Mucosa of descending colon (tissue), 3 donors: Measurements from ENCODE around the gene RABEP2. TPM values are rescaled to one million over a fixed set of nuclear protein-coding genes. Genes with fewer than 3 reads are reported as not detected.

ENCODE experiments used
- ATAC-seq: fragments of 200-7000 bp; cut with Tn5 transposase; one replicate; pipeline ENCODE4 v1.9.1; 2020; ENCODE audit warnings: mild to moderate bottlenecking, moderate library complexity
- DNase-seq, 3 donors: peaks; one replicate each; pipeline ENCODE4 v3.0.0-alpha.2; 2020
- H3K36me3 ChIP-seq: fragments of 200-600 bp; one replicate; pipeline ENCODE4 v1.8.0; 2021; ENCODE audit warnings: low read depth, mild to moderate bottlenecking
- H3K4me1 ChIP-seq: fragments of 200-600 bp; one replicate; pipeline ENCODE4 v1.8.0; 2021; ENCODE audit warnings: low read depth, mild to moderate bottlenecking
- H3K4me3 ChIP-seq: fragments of 200-600 bp; one replicate; pipeline ENCODE4 v1.8.0; 2021; ENCODE audit warnings: mild to moderate bottlenecking
- H3K9me3 ChIP-seq: fragments of 200-600 bp; one replicate; pipeline ENCODE4 v1.8.0; 2021; ENCODE audit warnings: mild to moderate bottlenecking
- intact Hi-C, 2 donors: fragments of 100-400 bp; cut with DNase I in 1 of 2; cut with micrococcal nuclease in 1 of 2; formaldehyde crosslinking; loops; one replicate each; pipeline versions ENCODE4 v1.11.0 to v1.11.1; 2022; cut with DNase I, micrococcal nuclease
- total RNA-seq, 3 donors: library from RNA; stranded (reverse); fragmentation: NEBNext Ultra II Directional in 2 of 3; extraction: Animal tissue kit (Norgen Biotek cat#: 25700) in 2 of 3; gene quantifications; one replicate each; pipeline versions ENCODE4 v1.2.1 to v1.2.4, GENCODE V29; 2021 to 2023
- TF ChIP-seq, protein P1 (sequence below): fragments of 200-600 bp; IDR thresholded peaks from one replicate; pipeline ENCODE4 v1.8.0; 2022; ENCODE audit warnings: antibody characterized with exemption, mild to moderate bottlenecking
- donor health status: DM: no; HTN: no; CAD: no; lungs with moderate emphysema.
- donor health status: DM: no; HTN: no; CAD: no.
- donor health status: DM: no; HTN: yes; CAD: no.

Gene RABEP2
- total RNA-seq, 3 donors from 2014 or later = 35.1 to 43.2 (median 35.7) TPM

GRCh38 chr16:28936784-28937155 lies 11.7 kb upstream of the RABEP2 start:
- H3K4me1 ChIP-seq = peaks cover 5% of the 10 kb centered on the region
- H3K4me3 ChIP-seq = no peak overlapping the region
- intact Hi-C loops = no loop called here
- DNase-seq = no peak
- no peaks in the 10 kb centered on the region for H3K9me3 ChIP-seq
- ATAC-seq = no peak
- TF ChIP-seq, protein P1, sequence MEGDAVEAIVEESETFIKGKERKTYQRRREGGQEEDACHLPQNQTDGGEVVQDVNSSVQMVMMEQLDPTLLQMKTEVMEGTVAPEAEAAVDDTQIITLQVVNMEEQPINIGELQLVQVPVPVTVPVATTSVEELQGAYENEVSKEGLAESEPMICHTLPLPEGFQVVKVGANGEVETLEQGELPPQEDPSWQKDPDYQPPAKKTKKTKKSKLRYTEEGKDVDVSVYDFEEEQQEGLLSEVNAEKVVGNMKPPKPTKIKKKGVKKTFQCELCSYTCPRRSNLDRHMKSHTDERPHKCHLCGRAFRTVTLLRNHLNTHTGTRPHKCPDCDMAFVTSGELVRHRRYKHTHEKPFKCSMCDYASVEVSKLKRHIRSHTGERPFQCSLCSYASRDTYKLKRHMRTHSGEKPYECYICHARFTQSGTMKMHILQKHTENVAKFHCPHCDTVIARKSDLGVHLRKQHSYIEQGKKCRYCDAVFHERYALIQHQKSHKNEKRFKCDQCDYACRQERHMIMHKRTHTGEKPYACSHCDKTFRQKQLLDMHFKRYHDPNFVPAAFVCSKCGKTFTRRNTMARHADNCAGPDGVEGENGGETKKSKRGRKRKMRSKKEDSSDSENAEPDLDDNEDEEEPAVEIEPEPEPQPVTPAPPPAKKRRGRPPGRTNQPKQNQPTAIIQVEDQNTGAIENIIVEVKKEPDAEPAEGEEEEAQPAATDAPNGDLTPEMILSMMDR = no peak
- no peaks in the 10 kb centered on the region for H3K36me3 ChIP-seq

- ATAC-seq (peak; percentile 99), DNase-seq (peak; percentile 92 to 96 (median 93))
- Histone ChIP-seq H3K36me3 (no peaks in the 10 kb centered on the region), H3K9me3 (no peaks in the 10 kb centered on the region), H3K4me3 (no peak overlapping the region), H3K4me1 (peaks cover 5% of the 10 kb centered on the region)
- TF ChIP-seq, protein P1 = no peak
- intact Hi-C loops = no loop called here
Observed at GRCh38 chr16:28935924-28936783, 11.1 kb upstream of the RABEP2 start.

DNA sequence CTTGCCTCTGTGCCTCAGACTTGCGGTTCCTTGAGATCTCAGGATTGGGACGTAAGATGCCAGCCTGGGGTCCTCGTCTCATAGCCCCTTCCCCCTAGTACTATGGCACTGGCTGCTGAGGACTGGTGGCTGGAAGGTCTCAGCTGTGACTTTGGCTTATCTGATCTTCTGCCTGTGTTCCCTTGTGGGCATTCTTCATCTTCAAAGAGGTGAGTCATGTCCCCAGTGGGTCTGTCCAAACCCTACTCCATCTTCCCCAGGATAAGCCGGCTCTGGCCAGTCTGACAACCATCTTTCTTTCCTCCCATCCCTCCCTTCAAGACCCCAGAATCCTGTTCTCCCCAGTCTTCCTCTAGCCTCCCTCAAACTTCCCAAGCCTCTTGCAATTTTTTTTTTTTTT lies 10.3 kb upstream of the RABEP2 start:
- H3K4me1 ChIP-seq = peaks cover 5% of the 10 kb centered on the region
- no peaks in the 10 kb centered on the region for H3K36me3 ChIP-seq
- TF ChIP-seq, protein P1 = no peak
- DNase-seq (no peak), ATAC-seq (no peak)
- no peak overlapping the region for H3K4me3 ChIP-seq
- intact Hi-C loops = no loop called here
- H3K9me3 ChIP-seq = no peaks in the 10 kb centered on the region

GRCh38 chr16:28933171-28933570 lies 8.1 kb upstream of the RABEP2 start:
- no peak for ATAC-seq
- DNase-seq = no peak
- intact Hi-C loops = no loop called here
- H3K4me1 ChIP-seq = peaks cover 5% of the 10 kb centered on the region
- TF ChIP-seq, protein P1 = no peak
- no peaks in the 10 kb centered on the region for H3K9me3 ChIP-seq
- no peaks in the 10 kb centered on the region for H3K36me3 ChIP-seq
- H3K4me3 ChIP-seq = no peak overlapping the region

- H3K9me3 ChIP-seq = no peaks in the 10 kb centered on the region
- DNase-seq = peak in 1 of 3 donors; percentile 51
- no peaks in the 10 kb centered on the region for H3K36me3 ChIP-seq
- intact Hi-C loops = no loop called here
- H3K4me3 ChIP-seq = no peak overlapping the region
- ATAC-seq = no peak
- peaks cover 5% of the 10 kb centered on the region for H3K4me1 ChIP-seq
- TF ChIP-seq, protein P1 = no peak
Observed at GRCh38 chr16:28932339-28933141, 7.5 kb upstream of the RABEP2 start.
